Left renal cortex interstitium (tissue), 4 donors: ENCODE results near the gene CMTM6. TPM values are rescaled to one million over a fixed set of nuclear protein-coding genes. Genes with fewer than 3 reads are reported as not detected.

Experiments
- polyA plus RNA-seq, 4 donors: library from polyadenylated mRNA; unstranded; fragments of 120-200 nt; gene quantifications; one replicate each; pipeline ENCODE4 v1.2.1, GENCODE V29; 2013; ENCODE audit not compliant: insufficient read length in 4 of 4

Gene CMTM6
- polyA plus RNA-seq, 4 donors, result 64.7 to 82.6 (median 78.5) TPM

Other genes starting within 250 kb of the CMTM6 start
- 10 to 100 TPM; 39.8 to 55.5 (median 47.1) TPM for gene CMTM7, start 111.0 kb downstream of the CMTM6 start, polyA plus RNA-seq
- gene DYNC1LI1, start 68.0 kb upstream of the CMTM6 start, polyA plus RNA-seq, result 10 to 100 TPM; 36.5 to 41.0 (median 39.4) TPM
- gene CNOT10, start 182.3 kb upstream of the CMTM6 start, polyA plus RNA-seq, result 10 to 100 TPM; 37.3 to 67.5 (median 51.2) TPM